GM13976 (cell line): ENCODE results near the gene N4BP2.

Experiments
- DNase-seq: peaks from one replicate; pipeline ENCODE4 v3.0.0; 2012; ENCODE audit warnings: low spot score
- CTCF ChIP-seq: IDR thresholded peaks from 2 replicates; pipeline ENCODE4 v1.5.1; 2012; ENCODE audit warnings: borderline replicate concordance, mild to moderate bottlenecking; ENCODE audit not compliant: insufficient read depth; ENCODE audit errors: extremely low read depth, missing control alignments, control extremely low read depth
- in situ Hi-C: fragments of 300-500 bp; cut with MboI; formaldehyde crosslinking; loops from one replicate; pipeline ENCODE4 v1.12.0; 2022; ENCODE audit warnings: low sequenced_read_pairs, mixed read lengths, inconsistent platforms; ENCODE audit not compliant: unreplicated experiment

N4BP2 gene

GRCh38 chr4:40199179-40199670, 142.6 kb downstream of the N4BP2 start:
- DNase-seq = no peak
- in situ Hi-C loops = no loop called here
- no peak for TF ChIP-seq CTCF

GRCh38 chr4:40199999-40200874, 143.6 kb downstream of the N4BP2 start:
- DNase-seq = peak; percentile 40
- no peak for TF ChIP-seq CTCF
- in situ Hi-C loops = loop anchor here (25.0 kb wide), 1 partner anchor 112 kb away; no protein-coding TSS in a partner anchor

GRCh38 chr4:40200875-40201801, 144.5 kb downstream of the N4BP2 start:
- DNase-seq = no peak
- in situ Hi-C loops = loop anchor here (25.0 kb wide), 1 partner anchor 111 kb away; no protein-coding TSS in a partner anchor
- TF ChIP-seq CTCF = no peak

GRCh38 chr4:40201898-40202297, 145.2 kb downstream of the N4BP2 start:
- no peak for TF ChIP-seq CTCF
- in situ Hi-C loops = loop anchor here (25.0 kb wide), 1 partner anchor 110 kb away; no protein-coding TSS in a partner anchor
- DNase-seq = no peak

- DNase-seq = no peak
- in situ Hi-C loops = loop anchor here (25.0 kb wide), 1 partner anchor 110 kb away; no protein-coding TSS in a partner anchor
- no peak for TF ChIP-seq CTCF
These were observed 145.8 kb downstream of the N4BP2 start for GRCh38 chr4:40202474-40202873.

- no peak for DNase-seq
- in situ Hi-C loops = loop anchor here (25.0 kb wide), 1 partner anchor 108 kb away; no protein-coding TSS in a partner anchor
- TF ChIP-seq CTCF = no peak
These were observed 148.0 kb downstream of the N4BP2 start for GRCh38 chr4:40204507-40205258.
